HL-60 (cell line): ENCODE data around the gene CACNG3.

Source experiments
- DNase-seq, 2 experiments: peaks; one replicate each; pipeline ENCODE4 v3.0.0-alpha.2; 2010 to 2020; ENCODE audit warnings: low read depth in 1 of 2, low spot score in 1 of 2
- H3K27ac ChIP-seq: fragments of 250-450 bp; sonication (Bioruptor Pico); replicated peaks from 2 replicates; pipeline ENCODE4 v1.5.1; 2020; ENCODE audit warnings: mild to moderate bottlenecking, moderate library complexity
- H3K27me3 ChIP-seq: fragments of 250-450 bp; sonication (Bioruptor Pico); 2 replicates; pipeline ENCODE4 v1.5.1; 2021; ENCODE audit warnings: mild to moderate bottlenecking, moderate library complexity; ENCODE audit not compliant: insufficient read depth, poor library complexity, severe bottlenecking
- H3K4me3 ChIP-seq: replicated peaks from 2 replicates; pipeline ENCODE4 v1.5.1; 2011; ENCODE audit warnings: mild to moderate bottlenecking, control low read depth, low read length; ENCODE audit not compliant: insufficient read depth
- CTCF ChIP-seq: IDR thresholded peaks from one replicate; pipeline ENCODE4 v1.5.1; 2011; ENCODE audit warnings: low read length, control low read depth, inconsistent platforms; ENCODE audit not compliant: insufficient read depth
- GABPA ChIP-seq: IDR thresholded peaks from 2 replicates; pipeline ENCODE4 v1.6.1; 2012; ENCODE audit warnings: low read depth
- POLR2AphosphoS5 ChIP-seq: IDR thresholded peaks from 2 replicates; pipeline ENCODE4 v1.6.1; 2012; ENCODE audit warnings: low read depth
- REST ChIP-seq: IDR thresholded peaks from 2 replicates; pipeline ENCODE4 v1.6.1; 2012; ENCODE audit warnings: low read depth; ENCODE audit not compliant: insufficient replicate concordance
- SPI1 ChIP-seq: IDR thresholded peaks from 2 replicates; pipeline ENCODE4 v1.6.1; 2012; ENCODE audit warnings: low read depth, mild to moderate bottlenecking, borderline replicate concordance
- long read RNA-seq: library from polyadenylated mRNA; unstranded; transcript quantifications from one replicate; pipeline ENCODE4 v2.0.0, GENCODE V29; 2020

The CACNG3 gene
- long read RNA-seq = 0 reads

- Histone ChIP-seq H3K27me3 (peaks cover 10% of the 10 kb centered on the region), H3K27ac (no peak within 1 kb of the TSS), H3K4me3 (no peak within 1 kb of the TSS)
- TF ChIP-seq SPI1 (no peak), CTCF (no peak), REST (peak; percentile 96), GABPA (no peak), POLR2AphosphoS5 (no peak)
- DNase-seq = peak; percentile 42 to 52
Measured at GRCh38 chr16:24255456-24256371, at the start of gene CACNG3. Gene CACNG3 (plus strand): TSS chr16:24256335. CDS start chr16:24256755, 420 bp downstream.

- Histone ChIP-seq H3K27me3 (no peaks in the 10 kb centered on the region), H3K4me3 (no peak overlapping the region), H3K27ac (no peak overlapping the region)
- TF ChIP-seq GABPA (no peak), CTCF (no peak), SPI1 (no peak), REST (no peak), POLR2AphosphoS5 (no peak)
- DNase-seq = no peak
Measured at GRCh38 chr16:24206926-24207325, 49.2 kb upstream of the CACNG3 start.

GRCh38 chr16:24208710-24209109, 47.4 kb upstream of the CACNG3 start:
- TF ChIP-seq GABPA (no peak), REST (no peak), POLR2AphosphoS5 (no peak), CTCF (no peak), SPI1 (no peak)
- Histone ChIP-seq H3K4me3 (no peak overlapping the region), H3K27ac (no peak overlapping the region), H3K27me3 (no peaks in the 10 kb centered on the region)
- no peak for DNase-seq
